GM18507 (cell line): ENCODE results near the gene TNRC6A.
A peak's percentile ranks its signal among the peaks of the same experiment; 100 is the strongest.
"Not testable (repeated sequence)": the region's sequence is repeated elsewhere in the genome, so short reads cannot be mapped to it uniquely, and the experiment has no call there.

Source experiments
- DNase-seq: peaks from one replicate; pipeline ENCODE4 v3.0.0; 2011; ENCODE audit warnings: low read depth; ENCODE audit not compliant: insufficient read length; ENCODE audit errors: extremely low spot score
- FAIRE-seq: peaks from 2 replicates; lab custom pipeline; 2011; peaks lifted over from hg19 to GRCh38; lab: Jason Lieb, UNC

The TNRC6A gene

DNA sequence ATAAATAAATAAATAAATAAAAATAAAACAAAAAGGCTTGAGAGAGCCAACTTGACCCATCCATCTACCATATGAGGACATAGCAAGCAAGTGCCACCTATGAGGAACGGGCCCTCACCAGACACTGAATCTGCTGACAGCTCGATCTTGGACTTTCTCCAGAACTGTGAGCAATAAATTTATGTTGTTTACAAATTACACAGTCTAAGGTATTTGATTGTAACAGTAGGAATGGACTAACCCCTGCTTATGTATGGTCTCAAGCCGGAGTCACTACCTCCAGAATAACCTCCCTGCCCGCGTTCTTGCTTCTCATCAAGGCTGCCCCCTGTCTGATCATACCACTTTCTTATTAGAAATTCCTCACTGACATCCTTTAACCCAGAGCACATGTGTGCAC lies 126.2 kb downstream of the TNRC6A start:
- DNase-seq: no peak

DNA sequence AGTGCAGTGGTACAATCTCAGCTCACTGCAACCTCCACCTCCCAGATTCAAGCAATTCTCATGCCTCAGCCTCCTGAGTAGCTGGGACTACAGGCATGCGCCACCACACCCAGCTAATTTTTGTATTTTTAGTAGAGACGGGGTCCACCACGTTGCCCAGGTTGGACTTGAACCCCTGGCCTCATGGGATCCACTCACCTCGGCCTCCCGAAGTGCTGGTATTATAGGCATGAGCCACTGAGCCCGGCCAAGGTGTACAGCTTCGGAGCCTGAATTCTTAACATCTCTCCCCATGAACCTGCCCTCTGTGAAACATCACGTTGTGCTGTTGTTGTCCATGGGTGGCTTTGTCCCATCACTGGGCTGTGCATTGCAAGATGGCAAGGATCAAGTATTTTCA lies 127.4 kb downstream of the TNRC6A start:
- DNase-seq, FAIRE-seq: not testable (repeated sequence)

More for the DNA sequence above, 126.2 kb downstream of the TNRC6A start:
- FAIRE-seq: no peak

DNA sequence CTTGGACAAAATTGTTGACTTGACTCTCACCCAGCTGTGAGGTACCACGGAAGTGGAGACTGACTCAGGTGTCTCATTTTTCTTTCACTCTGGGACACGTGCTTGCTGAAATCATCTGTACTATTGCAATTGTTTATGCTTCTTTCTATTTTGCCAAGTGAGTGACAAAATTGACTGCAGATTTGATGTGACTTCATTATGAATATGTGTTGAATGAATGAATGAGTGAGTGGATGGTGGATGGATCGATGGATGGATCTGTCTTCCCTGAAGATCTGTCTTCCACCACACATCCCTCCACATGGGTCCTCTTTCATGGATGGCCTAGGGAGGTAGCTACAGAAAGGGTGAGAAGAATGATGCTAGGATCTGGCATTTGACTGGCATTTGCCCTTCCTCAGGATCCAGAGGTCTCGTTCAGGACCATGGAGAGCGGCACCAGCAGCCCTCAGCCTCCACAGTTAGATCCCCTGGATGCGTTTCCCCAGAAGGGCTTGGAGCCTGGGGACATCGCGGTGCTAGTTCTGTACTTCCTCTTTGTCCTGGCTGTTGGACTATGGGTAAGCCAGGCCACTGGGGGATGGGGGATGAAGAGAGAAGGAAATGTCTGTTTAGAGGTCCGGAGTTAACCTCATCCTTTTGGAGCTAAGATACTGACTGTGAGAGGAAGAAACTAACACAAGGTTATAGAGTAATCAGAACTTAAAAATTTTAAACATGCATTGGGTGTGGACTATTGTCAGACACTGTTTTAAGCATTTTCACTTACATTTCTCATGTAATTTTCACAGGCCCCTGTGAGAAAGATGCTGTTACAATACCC lies 129.0 kb downstream of the TNRC6A start:
- FAIRE-seq: no peak

DNA sequence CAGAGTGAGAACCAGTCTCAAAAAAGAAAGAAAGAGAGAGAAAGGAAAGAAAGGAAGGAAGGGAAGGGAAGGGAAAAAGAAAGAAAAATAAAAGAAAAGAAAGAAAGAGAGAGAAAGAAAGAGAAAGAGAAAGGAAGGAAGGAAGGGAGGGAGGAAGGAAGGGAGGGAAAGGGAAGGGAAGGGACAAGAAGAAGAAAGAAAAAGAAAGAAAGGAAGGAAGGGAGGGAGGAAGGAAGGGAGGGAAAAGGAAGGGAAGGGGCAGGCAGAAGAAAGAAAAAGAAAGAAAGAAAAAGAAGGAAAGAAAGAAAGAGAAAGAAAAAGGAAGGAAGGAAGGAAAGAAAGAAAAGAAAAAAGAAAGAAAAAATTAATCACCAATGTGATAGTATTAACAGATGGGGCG lies 132.0 kb downstream of the TNRC6A start:
- DNase-seq: no peak
- no peak for FAIRE-seq

More for the DNA sequence above, 129.0 kb downstream of the TNRC6A start:
- peak; percentile 29 for DNase-seq

DNA sequence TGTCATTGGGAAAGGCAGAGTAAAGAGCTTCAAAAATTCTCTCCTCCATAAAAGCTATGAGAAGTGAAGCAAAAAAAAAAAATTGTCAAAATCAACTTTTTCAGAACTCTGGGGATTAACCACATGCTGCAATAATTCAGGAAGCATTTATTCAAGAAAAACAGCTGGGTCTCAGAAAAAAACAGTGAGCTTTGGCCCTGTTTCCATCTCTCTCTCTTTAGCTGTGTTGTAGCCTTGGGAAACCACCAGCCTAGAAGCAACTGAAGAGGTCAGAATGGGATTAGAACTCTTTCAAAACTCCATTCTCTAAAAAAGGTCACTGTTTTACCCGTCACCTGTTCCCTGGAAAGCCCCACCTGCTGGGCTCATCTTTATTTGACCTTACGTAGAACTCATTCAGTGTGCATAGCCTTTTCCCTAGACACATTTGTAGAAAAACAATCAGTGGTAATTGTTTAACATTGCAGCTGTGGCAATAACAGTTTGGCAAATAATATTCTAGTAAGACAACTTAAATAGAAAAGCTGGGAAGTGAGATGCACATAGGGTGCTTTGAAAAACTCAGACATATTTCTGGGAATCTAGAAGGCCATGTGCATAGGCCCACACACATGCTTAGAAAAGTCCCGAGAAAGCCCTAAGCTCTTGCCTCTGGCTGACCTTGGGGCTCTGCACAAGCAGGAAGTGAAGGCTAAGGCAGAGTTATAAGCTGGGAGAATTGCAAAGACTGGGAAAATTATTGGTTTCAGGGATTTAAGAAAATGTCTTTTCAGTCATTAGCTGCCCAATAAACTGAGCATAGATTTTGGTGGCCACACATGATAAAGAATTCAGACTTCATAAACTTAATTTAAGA lies 134.4 kb downstream of the TNRC6A start:
- no peak for FAIRE-seq
- DNase-seq: no peak

DNA sequence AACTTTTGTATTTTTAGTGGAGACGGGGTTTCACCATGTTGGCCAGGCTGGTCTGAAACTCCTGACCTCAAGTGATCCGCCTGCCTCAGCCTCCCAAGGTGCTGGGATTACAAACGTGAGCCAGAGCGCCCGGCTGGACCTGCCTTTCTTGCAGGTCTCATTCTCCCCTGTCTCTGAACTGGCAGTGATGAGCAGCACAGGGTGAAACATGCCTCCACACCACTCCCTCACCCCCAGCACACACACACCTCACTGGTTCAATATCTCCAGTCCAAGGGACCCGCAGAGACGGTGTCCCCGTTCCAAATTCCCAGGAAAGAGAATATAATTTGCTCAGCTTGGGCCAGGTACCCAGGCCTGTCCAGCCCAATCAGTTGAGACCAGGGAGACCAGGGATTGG lies 139.6 kb downstream of the TNRC6A start:
- FAIRE-seq (no peak), DNase-seq (no peak)

DNA sequence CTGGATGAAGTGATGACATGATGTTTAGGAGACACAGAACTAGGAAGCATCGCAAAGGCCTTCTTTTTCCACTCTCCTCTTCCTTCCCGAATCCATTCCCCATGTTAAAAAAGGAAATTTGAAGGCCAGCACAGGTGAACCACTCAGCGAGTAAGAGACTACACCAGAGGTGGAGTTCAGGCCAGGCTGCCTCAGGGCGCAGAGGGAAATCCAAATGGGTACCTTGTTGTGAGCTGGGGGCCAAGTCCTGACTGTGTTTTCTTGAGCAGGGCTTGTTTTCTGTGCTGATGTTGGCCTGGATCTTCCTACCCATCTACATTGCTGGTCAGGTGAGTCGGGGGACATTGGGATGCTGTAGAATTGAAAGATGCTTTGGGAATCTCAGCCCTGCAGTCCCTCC lies 142.4 kb downstream of the TNRC6A start:
- FAIRE-seq: no peak

DNA sequence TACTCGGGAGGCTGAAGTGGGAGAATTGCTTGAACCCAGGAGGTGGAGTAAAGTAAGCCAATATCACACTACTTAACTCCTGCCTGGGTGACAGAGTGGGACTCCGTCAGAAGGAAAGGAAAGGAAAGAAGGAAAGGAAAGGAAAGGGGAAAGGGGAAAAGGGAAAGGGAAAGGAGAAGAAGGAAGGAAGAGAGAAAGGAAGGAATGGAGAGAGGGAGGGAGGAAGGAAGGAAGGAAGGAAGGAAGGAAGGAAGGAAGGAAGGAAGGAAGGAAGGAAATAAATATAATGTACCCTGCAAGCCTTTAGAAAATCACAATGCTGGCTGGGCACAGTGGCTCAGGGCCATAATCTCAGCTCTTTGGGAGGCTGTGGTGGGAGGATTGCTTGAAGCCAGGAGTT lies 143.6 kb downstream of the TNRC6A start:
- DNase-seq (no peak), FAIRE-seq (no peak)

More for the DNA sequence above, 142.4 kb downstream of the TNRC6A start:
- DNase-seq: no peak

DNA sequence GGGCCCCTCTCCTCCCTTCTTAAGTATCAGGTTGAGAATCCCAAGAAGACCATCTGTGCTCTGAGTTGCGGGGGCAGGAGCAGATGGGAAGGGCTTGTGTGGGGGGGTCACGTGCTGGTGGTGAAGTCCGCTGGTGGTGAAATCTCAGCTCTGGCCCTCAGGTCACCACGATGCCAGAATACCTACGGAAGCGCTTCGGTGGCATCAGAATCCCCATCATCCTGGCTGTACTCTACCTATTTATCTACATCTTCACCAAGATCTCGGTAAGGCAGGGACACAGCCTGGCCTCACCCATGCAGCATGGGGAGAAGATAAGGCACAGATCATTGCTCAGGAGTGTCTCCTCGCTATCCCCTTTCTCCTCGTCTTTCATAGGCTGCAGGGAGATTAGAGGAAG lies 146.0 kb downstream of the TNRC6A start:
- DNase-seq (no peak), FAIRE-seq (no peak)
